ENCODE results near the gene NUP98. TPM values are rescaled to one million over a fixed set of nuclear protein-coding genes. Genes with fewer than 3 reads are reported as not detected.

Gene NUP98
- total RNA-seq, 1 experiment from 2014 or later = 128 TPM

- no peak for TF ChIP-seq CTCF (conservative IDR thresholded peaks at IDR 0.05; ENCODE audit: low read depth, low read length)
- no peak for TF ChIP-seq EZH2 (IDR thresholded peaks at IDR 0.05; ENCODE audit: low read length, unreplicated experiment)
- no peak for TF ChIP-seq EZH2phosphoT487 (IDR thresholded peaks at IDR 0.05; ENCODE audit: borderline replicate concordance, low read length)
- Histone ChIP-seq H3K9me3 (ENCODE audit: low read length) (no peaks in the 10 kb centered on the region), H3K27ac (ENCODE audit: low read length) (no peak overlapping the region), H3K4me2 (ENCODE audit: low read length) (no peak overlapping the region), H4K20me1 (ENCODE audit: low read length) (no peaks in the 10 kb centered on the region), H3K4me1 (ENCODE audit: insufficient read depth, low read length) (no peaks in the 10 kb centered on the region), H2AFZ (ENCODE audit: low read length) (no peak overlapping the region), H3K27me3 (ENCODE audit: low read length) (no peaks in the 10 kb centered on the region), H3K9me2 (replicated peaks; ENCODE audit: low read length) (no peaks in the 10 kb centered on the region), H3K36me3 (ENCODE audit: low read depth, low read length) (peaks cover 58% of the 10 kb centered on the region), H3K4me3 (ENCODE audit: low read length) (no peak overlapping the region), H3F3A (ENCODE audit: low read length, unreplicated experiment) (peaks cover 4% of the 10 kb centered on the region), H3K9ac (ENCODE audit: low read length) (no peak overlapping the region), H3K79me2 (ENCODE audit: low read length) (no peaks in the 10 kb centered on the region)
- ATAC-seq = no peak
- intact Hi-C loops (cut with micrococcal nuclease) = no loop called here
- no TSS peak for BruUV-seq (replicated peaks)
- DNase-seq = no peak
- ChIA-PET CTCF (no interaction called here), POLR2A (ENCODE audit: unreplicated experiment) (no interaction called here)
Measured at GRCh38 chr11:3703383-3703782, 94.0 kb downstream of the NUP98 start.

DNA sequence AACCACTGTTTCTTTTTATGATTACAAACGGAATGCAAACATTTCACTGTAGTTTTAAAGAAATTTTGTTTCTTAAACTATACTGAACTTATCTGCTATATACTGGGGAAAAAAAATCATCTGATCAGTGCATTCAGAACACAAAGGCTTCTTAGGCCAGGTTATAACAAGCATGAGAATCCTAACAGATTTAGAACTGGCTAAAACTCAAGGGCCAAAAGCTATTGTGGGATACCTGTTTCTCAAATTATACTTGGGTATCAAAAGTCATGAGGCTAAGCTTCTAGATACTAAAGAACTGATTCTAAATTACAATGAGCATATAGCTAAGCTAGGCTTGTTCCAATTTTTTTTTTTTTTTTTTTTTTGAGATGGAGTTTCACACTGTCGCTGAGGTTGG lies 96.4 kb downstream of the NUP98 start:
- H3K4me3 ChIP-seq (ENCODE audit: low read length) = no peak overlapping the region
- ATAC-seq = no peak
- H3K36me3 ChIP-seq (ENCODE audit: low read depth, low read length) = peaks cover 50% of the 10 kb centered on the region
- DNase-seq = no peak
- no peaks in the 10 kb centered on the region for H3K27me3 ChIP-seq (ENCODE audit: low read length)
- no peaks in the 10 kb centered on the region for H4K20me1 ChIP-seq (ENCODE audit: low read length)
- TF ChIP-seq CTCF (conservative IDR thresholded peaks at IDR 0.05; ENCODE audit: low read depth, low read length) (no peak), EZH2 (IDR thresholded peaks at IDR 0.05; ENCODE audit: low read length, unreplicated experiment) (no peak), EZH2phosphoT487 (IDR thresholded peaks at IDR 0.05; ENCODE audit: borderline replicate concordance, low read length) (no peak)
- BruUV-seq (replicated peaks) = no TSS peak
- no peaks in the 10 kb centered on the region for H3K9me2 ChIP-seq (replicated peaks; ENCODE audit: low read length)
- H3K79me2 ChIP-seq (ENCODE audit: low read length) = no peaks in the 10 kb centered on the region
- no peaks in the 10 kb centered on the region for H3F3A ChIP-seq (ENCODE audit: low read length, unreplicated experiment)
- H3K4me2 ChIP-seq (ENCODE audit: low read length) = no peak overlapping the region
- H3K9ac ChIP-seq (ENCODE audit: low read length) = no peak overlapping the region
- no peak overlapping the region for H2AFZ ChIP-seq (ENCODE audit: low read length)
- CTCF ChIA-PET = interaction anchor here (0.7 kb wide), 1 partner anchor 11 kb away, joined by 15 read pairs; no protein-coding TSS in a partner anchor
- no peaks in the 10 kb centered on the region for H3K4me1 ChIP-seq (ENCODE audit: insufficient read depth, low read length)
- H3K9me3 ChIP-seq (ENCODE audit: low read length) = no peaks in the 10 kb centered on the region
- H3K27ac ChIP-seq (ENCODE audit: low read length) = no peak overlapping the region
- intact Hi-C loops (cut with micrococcal nuclease) = no loop called here
- POLR2A ChIA-PET (ENCODE audit: unreplicated experiment) = no interaction called here

DNA sequence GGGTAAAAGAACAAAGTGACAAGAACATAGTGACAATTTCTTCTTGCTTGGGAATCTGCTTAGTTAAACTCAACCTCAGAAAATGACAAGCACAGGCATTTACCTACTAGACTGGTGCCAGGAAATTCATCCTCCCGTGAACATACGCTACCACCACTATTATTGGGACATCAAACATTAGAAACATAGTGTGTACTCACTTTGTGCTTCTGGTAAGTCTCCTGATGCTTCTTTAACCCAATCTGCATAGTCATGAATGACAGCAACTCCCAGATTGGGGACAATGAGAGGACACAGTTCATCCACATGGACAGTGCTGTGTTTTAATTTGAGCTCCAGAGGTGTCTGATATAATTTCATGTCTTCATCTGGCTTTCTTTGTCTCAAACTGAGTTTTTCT lies 96.9 kb downstream of the NUP98 start:
- no peak overlapping the region for H2AFZ ChIP-seq (ENCODE audit: low read length)
- ATAC-seq (no peak), DNase-seq (no peak)
- H3K27ac ChIP-seq (ENCODE audit: low read length) = no peak overlapping the region
- intact Hi-C loops (cut with micrococcal nuclease) = no loop called here
- no peaks in the 10 kb centered on the region for H3F3A ChIP-seq (ENCODE audit: low read length, unreplicated experiment)
- TF ChIP-seq EZH2phosphoT487 (IDR thresholded peaks at IDR 0.05; ENCODE audit: borderline replicate concordance, low read length) (no peak), EZH2 (IDR thresholded peaks at IDR 0.05; ENCODE audit: low read length, unreplicated experiment) (no peak), CTCF (conservative IDR thresholded peaks at IDR 0.05; ENCODE audit: low read depth, low read length) (no peak)
- H3K27me3 ChIP-seq (ENCODE audit: low read length) = no peaks in the 10 kb centered on the region
- H3K9ac ChIP-seq (ENCODE audit: low read length) = no peak overlapping the region
- ChIA-PET POLR2A (ENCODE audit: unreplicated experiment) (no interaction called here), CTCF (no interaction called here)
- no peak overlapping the region for H3K4me2 ChIP-seq (ENCODE audit: low read length)
- no TSS peak for BruUV-seq (replicated peaks)
- no peaks in the 10 kb centered on the region for H3K9me2 ChIP-seq (replicated peaks; ENCODE audit: low read length)
- H4K20me1 ChIP-seq (ENCODE audit: low read length) = no peaks in the 10 kb centered on the region
- peaks cover 53% of the 10 kb centered on the region for H3K36me3 ChIP-seq (ENCODE audit: low read depth, low read length)
- no peak overlapping the region for H3K4me3 ChIP-seq (ENCODE audit: low read length)
- H3K4me1 ChIP-seq (ENCODE audit: insufficient read depth, low read length) = no peaks in the 10 kb centered on the region
- no peaks in the 10 kb centered on the region for H3K79me2 ChIP-seq (ENCODE audit: low read length)
- H3K9me3 ChIP-seq (ENCODE audit: low read length) = no peaks in the 10 kb centered on the region
